WTC11 (cell line): ENCODE results near the gene CRADD. TPM values are rescaled to one million over a fixed set of nuclear protein-coding genes. Genes with fewer than 3 reads are reported as not detected.
A peak's percentile ranks its signal among the peaks of the same experiment; 100 is the strongest.

Source experiments
- ATAC-seq: fragments of 200-7000 bp; cut with Tn5 transposase; 2 replicates; pipeline ENCODE4 v1.10.0; 2021; ENCODE audit warnings: mild to moderate bottlenecking, moderate library complexity
- CTCF ChIA-PET: fragments of 300-600 bp; sonication (Branson Sonifier 250); formaldehyde crosslinking; loops from one replicate; lab custom pipeline; 2021; ENCODE audit warnings: antibody characterized with exemption; lab: Charles Lee
- POLR2A ChIA-PET: fragments of 350-600 bp; sonication (Branson Sonifier 250); formaldehyde crosslinking; loops from one replicate; lab custom pipeline; 2021; ENCODE audit warnings: antibody characterized with exemption; lab: Charles Lee
- DNase-seq: peaks from one replicate; pipeline ENCODE4 v3.0.0; 2021; ENCODE audit warnings: low spot score
- H3K27ac Mint-ChIP-seq: 2 replicates; pipeline ENCODE4 v1.8.0; 2021; ENCODE audit warnings: mixed read lengths
- H3K27me3 Mint-ChIP-seq: 2 replicates; pipeline ENCODE4 v1.8.0; 2021; ENCODE audit warnings: low read depth, mild to moderate bottlenecking, moderate library complexity, mixed read lengths
- H3K36me3 Mint-ChIP-seq: 2 replicates; pipeline ENCODE4 v1.8.0; 2021; ENCODE audit warnings: mixed read lengths
- H3K4me1 Mint-ChIP-seq: 2 replicates; pipeline ENCODE4 v1.8.0; 2022; ENCODE audit warnings: mixed read lengths
- H3K4me3 Mint-ChIP-seq: 2 replicates; pipeline ENCODE4 v1.8.0; 2021; ENCODE audit warnings: mild to moderate bottlenecking, moderate library complexity, mixed read lengths
- H3K9me3 Mint-ChIP-seq: 2 replicates; pipeline ENCODE4 v1.8.0; 2021; ENCODE audit warnings: mixed read lengths
- ARID4B ChIP-seq: sonication (generic); formaldehyde crosslinking; IDR thresholded peaks from 2 replicates; pipeline ENCODE4 v1.8.0; 2023; ENCODE audit warnings: missing genetic modification reagents, mild to moderate bottlenecking, borderline replicate concordance
- GABPB1 ChIP-seq: sonication (generic); formaldehyde crosslinking; IDR thresholded peaks from 2 replicates; pipeline ENCODE4 v1.8.1; 2023; ENCODE audit warnings: mild to moderate bottlenecking, missing genetic modification reagents
- HMGA2 ChIP-seq: fragments of 250-450 bp; sonication (Bioruptor Pico); IDR thresholded peaks from 2 replicates; pipeline ENCODE4 v1.4.0; 2021; ENCODE audit warnings: mild to moderate bottlenecking, moderate library complexity
- HMGXB4 ChIP-seq: sonication (generic); formaldehyde crosslinking; IDR thresholded peaks from 2 replicates; pipeline ENCODE4 v1.8.1; 2023; ENCODE audit warnings: mild to moderate bottlenecking, moderate library complexity, missing genetic modification reagents
- IRF2 ChIP-seq: sonication (generic); formaldehyde crosslinking; IDR thresholded peaks from 2 replicates; pipeline ENCODE4 v1.8.0; 2022; ENCODE audit warnings: low read depth, missing genetic modification reagents, borderline replicate concordance
- NR2C2 ChIP-seq: sonication (generic); formaldehyde crosslinking; IDR thresholded peaks from 2 replicates; pipeline ENCODE4 v1.8.0; 2022; ENCODE audit warnings: mild to moderate bottlenecking, missing genetic modification reagents
- PRDM15 ChIP-seq: sonication (generic); formaldehyde crosslinking; IDR thresholded peaks from 2 replicates; pipeline ENCODE4 v1.8.0; 2022; ENCODE audit warnings: missing genetic modification reagents
- PREB ChIP-seq: sonication (generic); formaldehyde crosslinking; IDR thresholded peaks from 2 replicates; pipeline ENCODE4 v1.8.1; 2022; ENCODE audit warnings: mild to moderate bottlenecking, missing genetic modification reagents, moderate library complexity, borderline replicate concordance
- ZBTB21 ChIP-seq: sonication (generic); formaldehyde crosslinking; IDR thresholded peaks from 2 replicates; pipeline ENCODE4 v1.8.1; 2023; ENCODE audit warnings: mild to moderate bottlenecking, missing genetic modification reagents, borderline replicate concordance
- ZNF396 ChIP-seq: fragments of 250-450 bp; sonication (Bioruptor Pico); IDR thresholded peaks from 2 replicates; pipeline ENCODE4 v1.8.0; 2021; ENCODE audit warnings: mild to moderate bottlenecking, moderate library complexity, borderline replicate concordance
- total RNA-seq: library from RNA; stranded (reverse); gene quantifications from 3 replicates; pipeline ENCODE4 v1.2.3, GENCODE V29; 2021

CRADD gene
- total RNA-seq, 1 experiment from 2014 or later, result 11.6 TPM

GRCh38 chr12:93757792-93758694 is 80.9 kb downstream of the CRADD start:
- Mint-ChIP-seq H3K4me3 (no peak overlapping the region), H3K9me3 (peaks cover 27% of the 10 kb centered on the region), H3K27me3 (no peaks in the 10 kb centered on the region; the same call in 1 of the 2 replicates), H3K4me1 (peaks cover 16% of the 10 kb centered on the region), H3K36me3 (peaks cover 21% of the 10 kb centered on the region), H3K27ac (no peak overlapping the region)
- ChIA-PET POLR2A (no interaction called here), CTCF (no interaction called here)
- TF ChIP-seq HMGA2, result peak; percentile 77
- TF ChIP-seq PRDM15 (CRISPR knock-in tag), result no peak
- ATAC-seq, result no peak
- no peak for DNase-seq

- Mint-ChIP-seq H3K4me1 (peaks cover 22% of the 10 kb centered on the region), H3K27ac (no peak overlapping the region), H3K27me3 (no peaks in the 10 kb centered on the region; the same call in 1 of the 2 replicates), H3K36me3 (peaks cover 12% of the 10 kb centered on the region), H3K9me3 (peaks cover 19% of the 10 kb centered on the region), H3K4me3 (no peak overlapping the region)
- ChIA-PET POLR2A (no interaction called here), CTCF (no interaction called here)
- DNase-seq (no peak), ATAC-seq (no peak)
- TF ChIP-seq ARID4B (CRISPR knock-in tag) (no peak), HMGXB4 (CRISPR knock-in tag) (no peak), NR2C2 (CRISPR knock-in tag) (no peak), ZBTB21 (CRISPR knock-in tag) (no peak), IRF2 (CRISPR knock-in tag) (no peak), GABPB1 (CRISPR knock-in tag) (no peak), ZNF396 (CRISPR knock-in tag) (no peak), PREB (CRISPR knock-in tag) (no peak), HMGA2 (no peak)
Observed at GRCh38 chr12:93758801-93759373, 81.7 kb downstream of the CRADD start.
